H1 (cell line): ENCODE results near the gene BEND4. TPM values are rescaled to one million over a fixed set of nuclear protein-coding genes. Genes with fewer than 3 reads are reported as not detected.

Source experiments
- CTCF ChIA-PET: fragments of 300-600 bp; sonication (Branson Sonifier 250); formaldehyde crosslinking; loops from one replicate; lab custom pipeline; 2021; ENCODE audit not compliant: partially characterized antibody; lab: Charles Lee
- POLR2A ChIA-PET: fragments of 300-600 bp; sonication (Branson Sonifier 250); formaldehyde crosslinking; loops from one replicate; lab custom pipeline; 2021; ENCODE audit warnings: inconsistent platforms; ENCODE audit not compliant: partially characterized antibody; lab: Charles Lee
- DNase-seq, 2 experiments: peaks; one replicate each; pipeline versions ENCODE4 v3.0.0 to v3.0.0-alpha.2; 2010 to 2022; ENCODE audit warnings: low spot score in 2 of 2, low read depth in 1 of 2, mixed read lengths in 1 of 2
- FAIRE-seq: peaks from 2 replicates; lab custom pipeline; 2011; peaks lifted over from hg19 to GRCh38; lab: Jason Lieb, UNC
- H2AFZ ChIP-seq: 2 replicates; pipeline ENCODE4 v1.8.1; 2012; ENCODE audit warnings: low read length, inconsistent platforms
- H2AK5ac ChIP-seq: 2 replicates; pipeline ENCODE4 v1.6.1; 2013; ENCODE audit warnings: low read depth, low read length
- H2BK120ac ChIP-seq: replicated peaks from 2 replicates; pipeline ENCODE3; 2013; ENCODE audit warnings: low read depth, low read length, inconsistent platforms
- H2BK12ac ChIP-seq: 2 replicates; pipeline ENCODE4 v1.6.1; 2013; ENCODE audit warnings: low read depth, low read length
- H2BK15ac ChIP-seq: 2 replicates; pipeline ENCODE4 v1.6.1; 2013; ENCODE audit warnings: low read length
- H2BK20ac ChIP-seq: 2 replicates; pipeline ENCODE4 v1.6.1; 2013; ENCODE audit warnings: low read length
- H2BK5ac ChIP-seq: 2 replicates; pipeline ENCODE4 v1.6.1; 2013; ENCODE audit warnings: low read depth, low read length
- H3K14ac ChIP-seq: 2 replicates; pipeline ENCODE4 v1.6.1; 2013; ENCODE audit warnings: inconsistent platforms; ENCODE audit not compliant: insufficient read length
- H3K18ac ChIP-seq: 2 replicates; pipeline ENCODE4 v1.6.1; 2013; ENCODE audit warnings: low read length; ENCODE audit errors: extremely low read depth
- H3K23ac ChIP-seq: 2 replicates; pipeline ENCODE4 v1.6.1; 2013; ENCODE audit warnings: inconsistent platforms; ENCODE audit not compliant: insufficient read length
- H3K23me2 ChIP-seq: 2 replicates; pipeline ENCODE4 v1.6.1; 2013; ENCODE audit warnings: low read depth, low read length
- H3K27ac ChIP-seq: 2 replicates; pipeline ENCODE4 v1.6.1; 2011; ENCODE audit warnings: low read depth, low read length, inconsistent platforms
- H3K27me3 ChIP-seq, 4 experiments: replicated peaks in 1 of 4; 1 replicate in 1 of 4; 2 replicates in 3 of 4; pipeline versions ENCODE4 v1.6.1 to v1.8.1; 2011 to 2013; ENCODE audit warnings: low read length in 3 of 4, mild to moderate bottlenecking in 3 of 4, inconsistent platforms in 2 of 4, mixed read lengths in 2 of 4, moderate library complexity in 1 of 4; ENCODE audit not compliant: control insufficient read depth in 3 of 4, insufficient read depth in 3 of 4; ENCODE audit errors: extremely low read depth in 1 of 4
- H3K36me3 ChIP-seq, 4 experiments: 2 replicates each; pipeline versions ENCODE4 v1.6.1 to v1.8.1; 2011 to 2013; ENCODE audit warnings: mild to moderate bottlenecking in 4 of 4, low read length in 3 of 4, moderate library complexity in 2 of 4, control low read depth in 1 of 4, inconsistent platforms in 1 of 4; ENCODE audit not compliant: insufficient read depth in 4 of 4, control insufficient read depth in 2 of 4
- H3K4ac ChIP-seq: replicated peaks from 2 replicates; pipeline ENCODE3; 2013; ENCODE audit warnings: low read length, low read depth, mixed read lengths, inconsistent platforms; ENCODE audit not compliant: insufficient read length
- H3K4me1 ChIP-seq, 4 experiments: replicated peaks in 1 of 4; 1 replicate in 1 of 4; 2 replicates in 3 of 4; pipeline versions ENCODE4 v1.6.1 to v1.8.1; 2011 to 2013; ENCODE audit warnings: low read length in 3 of 4, inconsistent platforms in 2 of 4, mixed read lengths in 1 of 4; ENCODE audit not compliant: insufficient read depth in 4 of 4, control insufficient read depth in 3 of 4
- H3K4me2 ChIP-seq, 2 experiments: 2 replicates each; pipeline versions ENCODE4 v1.6.1 to v1.8.1; 2011 to 2013; ENCODE audit warnings: low read depth in 2 of 2, low read length in 2 of 2, control low read depth in 1 of 2, inconsistent platforms in 1 of 2, mild to moderate bottlenecking in 1 of 2; ENCODE audit not compliant: insufficient read depth in 1 of 2
- H3K4me3 ChIP-seq, 4 experiments: fragments of 200-600, 300-600 bp in 1 of 4; sonication (generic), shearing (Covaris generic), sonication (Bioruptor Twin) in 1 of 4; 2 replicates each; pipeline versions ENCODE4 v1.5.1 to v1.8.1; 2011 to 2016; ENCODE audit warnings: low read length in 4 of 4, low read depth in 3 of 4, control low read depth in 2 of 4, inconsistent platforms in 2 of 4, mild to moderate bottlenecking in 2 of 4, mixed read lengths in 1 of 4, moderate library complexity in 1 of 4; ENCODE audit not compliant: insufficient read depth in 2 of 4; ENCODE audit errors: extremely low read depth in 1 of 4
- H3K56ac ChIP-seq: replicated peaks from 2 replicates; pipeline ENCODE3; 2013; ENCODE audit warnings: low read depth, mild to moderate bottlenecking, mixed read lengths, low read length, inconsistent platforms; ENCODE audit not compliant: insufficient read length
- H3K79me1 ChIP-seq: 2 replicates; pipeline ENCODE4 v1.6.1; 2013; ENCODE audit warnings: low read depth, low read length, control low read depth
- H3K79me2 ChIP-seq, 2 experiments: 2 replicates each; pipeline versions ENCODE4 v1.6.1 to v1.8.1; 2012 to 2013; ENCODE audit warnings: low read length in 2 of 2, mild to moderate bottlenecking in 2 of 2, inconsistent platforms in 1 of 2; ENCODE audit not compliant: insufficient read depth in 2 of 2, control insufficient read depth in 1 of 2
- H3K9ac ChIP-seq, 4 experiments: replicated peaks in 1 of 4; 1 replicate in 1 of 4; 2 replicates in 3 of 4; pipeline versions ENCODE4 v1.6.1 to v1.8.1; 2011 to 2013; ENCODE audit warnings: low read depth in 3 of 4, low read length in 3 of 4, control low read depth in 2 of 4, mild to moderate bottlenecking in 2 of 4, moderate library complexity in 2 of 4, inconsistent platforms in 1 of 4; ENCODE audit errors: extremely low read depth in 1 of 4
- H3K9me3 ChIP-seq, 2 experiments: 2 replicates each; pipeline versions ENCODE4 v1.6.1 to v1.8.1; 2012 to 2013; ENCODE audit warnings: mild to moderate bottlenecking in 2 of 2, moderate library complexity in 2 of 2, control low read depth in 1 of 2, inconsistent platforms in 1 of 2, low read depth in 1 of 2, low read length in 1 of 2, mixed read lengths in 1 of 2; ENCODE audit not compliant: insufficient read depth in 2 of 2
- H4K20me1 ChIP-seq, 2 experiments: replicated peaks in 1 of 2; 2 replicates each; pipeline versions ENCODE3 to v1.8.1; 2011 to 2013; ENCODE audit warnings: inconsistent platforms in 2 of 2, low read length in 2 of 2, mild to moderate bottlenecking in 1 of 2; ENCODE audit not compliant: insufficient read depth in 2 of 2, control insufficient read depth in 1 of 2
- H4K5ac ChIP-seq: 2 replicates; pipeline ENCODE4 v1.6.1; 2013; ENCODE audit warnings: low read length, low read depth, mixed read lengths, inconsistent platforms; ENCODE audit not compliant: insufficient read length
- H4K8ac ChIP-seq: 2 replicates; pipeline ENCODE4 v1.8.0; 2013; ENCODE audit warnings: mild to moderate bottlenecking, moderate library complexity, low read length, inconsistent platforms; ENCODE audit not compliant: insufficient read depth; ENCODE audit errors: extremely low read depth
- H4K91ac ChIP-seq: replicated peaks from 2 replicates; pipeline ENCODE3; 2013; ENCODE audit warnings: low read length, mixed read lengths, inconsistent platforms; ENCODE audit not compliant: insufficient read length
- BCL11A ChIP-seq, 2 experiments: IDR thresholded peaks; one replicate each; pipeline ENCODE4 v1.6.1; 2011; ENCODE audit warnings: low read depth in 2 of 2, low read length in 2 of 2, mild to moderate bottlenecking in 2 of 2
- EP300 ChIP-seq, 2 experiments: IDR thresholded peaks; 1 replicate in 1 of 2; 2 replicates in 1 of 2; pipeline ENCODE4 v1.6.1; 2011 to 2012; ENCODE audit warnings: low read depth in 2 of 2, low read length in 2 of 2, mild to moderate bottlenecking in 2 of 2, borderline replicate concordance in 1 of 2, inconsistent platforms in 1 of 2, moderate library complexity in 1 of 2
- NRF1 ChIP-seq: IDR thresholded peaks from 2 replicates; pipeline ENCODE4 v1.6.1; 2011; ENCODE audit warnings: mild to moderate bottlenecking, low read depth, low read length, improper control_type of control experiment
- RXRA ChIP-seq: IDR thresholded peaks from 2 replicates; pipeline ENCODE4 v1.6.1; 2011; ENCODE audit warnings: low read depth, mild to moderate bottlenecking, low read length, moderate library complexity; ENCODE audit not compliant: insufficient read depth
- WGBS, 2 experiments: shearing (Covaris generic) in 1 of 2; methylation state at CpG; one replicate each; pipeline versions ENCODE4 v1.1.6 to v1.1.7; 2013 to 2015; ENCODE audit warnings: low lambda C conversion rate in 2 of 2, mixed read lengths in 2 of 2, inconsistent platforms in 1 of 2, low coverage in 1 of 2, missing lambda C conversion rate in 1 of 2; ENCODE audit not compliant: insufficient replicate concordance in 2 of 2, insufficient coverage in 1 of 2, insufficient read length in 1 of 2; ENCODE audit errors: extremely low coverage in 1 of 2, missing lambda C conversion rate in 1 of 2; 5-methylcytosine and 5-hydroxymethylcytosine counted together
- polyA plus RNA-seq, 7 experiments: library from polyadenylated mRNA; depleted of rRNA in 3 of 7; stranded (reverse) in 5 of 7; unstranded in 2 of 7; fragments of >200 nt in 5 of 7; fragments of 200-250 nt in 2 of 7; gene quantifications; 1 replicate in 5 of 7; 2 replicates in 1 of 7; 4 replicates in 1 of 7; pipeline versions ENCODE4 v1.2.1 to v1.2.3, GENCODE V29; 2011 to 2013; ENCODE audit warnings: missing spikeins in 2 of 7, mixed read lengths in 2 of 7
- total RNA-seq: library from RNA; stranded (reverse); fragmentation: NEBNext Ultra II Directional; extraction: Animal tissue kit (Norgen Biotek cat#: 25700); gene quantifications from 2 replicates; pipeline ENCODE4 v1.2.1, GENCODE V29; 2021

BEND4 gene
- total and polyA plus RNA-seq, 2 of the 8 experiments (the other 6 are each of a cell fraction or from before 2014, with no cell fraction given) = 12.2 to 45.4 TPM

DNA sequence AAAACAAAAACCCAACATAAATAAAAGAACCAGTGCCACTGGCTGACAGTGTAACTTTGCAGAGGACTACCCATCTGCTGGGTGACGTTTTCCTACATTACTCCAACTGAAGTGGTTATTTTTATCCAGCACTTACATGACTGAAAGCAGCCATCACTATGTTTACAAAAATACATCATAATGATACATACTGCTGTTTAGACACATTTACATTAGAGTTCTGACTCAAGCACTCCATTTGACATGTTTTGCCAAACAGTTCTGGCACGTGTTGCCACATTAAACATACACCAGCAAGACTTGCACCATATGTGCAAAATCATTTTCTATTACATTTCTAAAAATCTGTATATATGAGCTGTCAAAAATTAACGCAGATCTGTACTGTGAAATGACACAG, 39.6 kb downstream of the BEND4 start:
- ChIA-PET POLR2A (no interaction called here), CTCF (interaction anchor here (0.8 to 1.8 kb wide), 2 partner anchors 9 to 122 kb away, joined by 3 to 4 read pairs; no protein-coding TSS in a partner anchor)
- Histone ChIP-seq H3K9me3 (no peaks in the 10 kb centered on the region), H2AK5ac (no peak overlapping the region), H2BK15ac (no peak overlapping the region), H3K4me2 (no peak overlapping the region), H3K36me3 (peaks cover 0 to 20% (median 6%) of the 10 kb centered on the region in 4 experiments; a peak in 4 of 8 replicates), H3K23me2 (no peaks in the 10 kb centered on the region), H3K79me2 (no peaks in the 10 kb centered on the region), H3K4ac (no peak overlapping the region), H2AFZ (no peak overlapping the region), H3K27ac (no peak overlapping the region), H4K5ac (no peak overlapping the region), H2BK12ac (no peak overlapping the region), H4K20me1 (peaks cover 0 to 2% of the 10 kb centered on the region in 2 experiments), H3K56ac (no peak overlapping the region), H3K23ac (no peak overlapping the region), H3K4me3 (no peak overlapping the region), H2BK5ac (no peak overlapping the region), H3K18ac (no peak overlapping the region), H3K4me1 (no peaks in the 10 kb centered on the region), H3K27me3 (no peaks in the 10 kb centered on the region), H3K9ac (no peak overlapping the region), H3K79me1 (no peaks in the 10 kb centered on the region), H3K14ac (no peak overlapping the region), H4K8ac (no peak overlapping the region), H4K91ac (no peak overlapping the region), H2BK120ac (no peak overlapping the region), H2BK20ac (no peak overlapping the region)
- no peak for FAIRE-seq
- DNase-seq = no peak
- WGBS, 2 experiments = 89% methylated on average over 3 of the region's 3 CpGs; no CpG with 5 or more reads in 1 of the 2 experiments
- no peak for TF ChIP-seq EP300 (IDR thresholded peaks at IDR 0.05; ENCODE audit: borderline replicate concordance in 1 of 2, low read depth in 2 of 2, low read length in 2 of 2)
- TF ChIP-seq NRF1 = no peak
- no peak for TF ChIP-seq BCL11A (IDR thresholded peaks at IDR 0.05; ENCODE audit: low read depth in 2 of 2, low read length in 2 of 2)
- TF ChIP-seq RXRA = no peak
